WTC11 (cell line): ENCODE measurements around the gene TPST2. TPM values are rescaled to one million over a fixed set of nuclear protein-coding genes. Genes with fewer than 3 reads are reported as not detected.

Experiments used
- CREM ChIP-seq: sonication (generic); formaldehyde crosslinking; IDR thresholded peaks from 2 replicates; pipeline ENCODE4 v1.8.1; 2022; ENCODE audit warnings: mild to moderate bottlenecking, missing genetic modification reagents, moderate library complexity
- ELF4 ChIP-seq: sonication (generic); formaldehyde crosslinking; IDR thresholded peaks from 2 replicates; pipeline ENCODE4 v1.8.1; 2022; ENCODE audit warnings: low read depth, mild to moderate bottlenecking, moderate library complexity, missing genetic modification reagents
- ETV6 ChIP-seq: sonication (generic); formaldehyde crosslinking; IDR thresholded peaks from 2 replicates; pipeline ENCODE4 v1.8.1; 2022; ENCODE audit warnings: mild to moderate bottlenecking, missing genetic modification reagents
- JAZF1 ChIP-seq: fragments of 250-450 bp; sonication (Bioruptor Pico); IDR thresholded peaks from 2 replicates; pipeline ENCODE4 v1.9.0; 2021; ENCODE audit warnings: moderate library complexity, mild to moderate bottlenecking, inconsistent platforms
- NFYB ChIP-seq: sonication (generic); formaldehyde crosslinking; conservative IDR thresholded peaks from 2 replicates; pipeline ENCODE4 v1.8.0; 2022; ENCODE audit warnings: low read depth, missing genetic modification reagents
- TP53 ChIP-seq: sonication (generic); formaldehyde crosslinking; IDR thresholded peaks from 2 replicates; pipeline ENCODE4 v1.8.1; 2023; ENCODE audit warnings: mild to moderate bottlenecking, missing genetic modification reagents
- ZNF121 ChIP-seq: sonication (generic); formaldehyde crosslinking; IDR thresholded peaks from 2 replicates; pipeline ENCODE4 v1.8.0; 2023; ENCODE audit warnings: missing genetic modification reagents
- total RNA-seq: library from RNA; stranded (reverse); gene quantifications from 3 replicates; pipeline ENCODE4 v1.2.3, GENCODE V29; 2021
- TF ChIP-seq, protein P1 (sequence below): sonication (generic); formaldehyde crosslinking; IDR thresholded peaks from 2 replicates; pipeline ENCODE4 v1.8.0; 2022; ENCODE audit warnings: missing genetic modification reagents
- TF ChIP-seq, protein P2 (sequence below): sonication (generic); formaldehyde crosslinking; IDR thresholded peaks from 2 replicates; pipeline ENCODE4 v1.8.1; 2023; ENCODE audit warnings: mild to moderate bottlenecking, missing genetic modification reagents
- TF ChIP-seq, protein P3 (sequence below): sonication (generic); formaldehyde crosslinking; conservative IDR thresholded peaks from 2 replicates; pipeline ENCODE4 v1.8.1; 2022; ENCODE audit warnings: mild to moderate bottlenecking, missing genetic modification reagents
- TF ChIP-seq, protein P4 (sequence below): sonication (generic); formaldehyde crosslinking; IDR thresholded peaks from 2 replicates; pipeline ENCODE4 v1.8.1; 2023; ENCODE audit warnings: mild to moderate bottlenecking, missing genetic modification reagents
- TF ChIP-seq, protein P5 (sequence below): sonication (generic); formaldehyde crosslinking; conservative IDR thresholded peaks from 2 replicates; pipeline ENCODE4 v1.8.1; 2023; ENCODE audit warnings: mild to moderate bottlenecking, low read depth, missing genetic modification reagents, moderate library complexity
- TF ChIP-seq, protein P6 (sequence below): sonication (generic); formaldehyde crosslinking; IDR thresholded peaks from 2 replicates; pipeline ENCODE4 v1.8.1; 2023; ENCODE audit warnings: mild to moderate bottlenecking, missing genetic modification reagents, borderline replicate concordance

TPST2 gene
- total RNA-seq, 1 experiment from 2014 or later, result 84.2 TPM

DNA sequence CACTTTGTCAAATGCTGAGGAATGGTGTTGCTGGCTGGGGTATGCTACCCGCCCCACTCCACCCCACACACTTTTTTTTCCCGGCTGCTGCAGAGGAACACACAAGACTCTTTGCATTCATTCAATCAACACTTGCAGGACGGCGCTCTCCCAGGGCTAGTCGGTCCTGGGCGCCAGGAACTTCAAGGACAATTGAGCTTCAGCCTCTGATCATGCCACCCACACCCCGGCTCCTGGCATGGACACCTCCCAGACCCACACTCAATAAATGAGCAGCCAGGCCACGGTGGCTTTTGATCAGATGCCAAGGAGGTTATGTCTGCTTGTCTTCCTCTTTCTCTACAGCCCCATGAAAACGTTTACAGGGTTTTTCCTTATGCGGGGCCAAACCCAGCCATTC is 19.8 kb downstream of the TPST2 start (continued):
- TF ChIP-seq, protein P1, sequence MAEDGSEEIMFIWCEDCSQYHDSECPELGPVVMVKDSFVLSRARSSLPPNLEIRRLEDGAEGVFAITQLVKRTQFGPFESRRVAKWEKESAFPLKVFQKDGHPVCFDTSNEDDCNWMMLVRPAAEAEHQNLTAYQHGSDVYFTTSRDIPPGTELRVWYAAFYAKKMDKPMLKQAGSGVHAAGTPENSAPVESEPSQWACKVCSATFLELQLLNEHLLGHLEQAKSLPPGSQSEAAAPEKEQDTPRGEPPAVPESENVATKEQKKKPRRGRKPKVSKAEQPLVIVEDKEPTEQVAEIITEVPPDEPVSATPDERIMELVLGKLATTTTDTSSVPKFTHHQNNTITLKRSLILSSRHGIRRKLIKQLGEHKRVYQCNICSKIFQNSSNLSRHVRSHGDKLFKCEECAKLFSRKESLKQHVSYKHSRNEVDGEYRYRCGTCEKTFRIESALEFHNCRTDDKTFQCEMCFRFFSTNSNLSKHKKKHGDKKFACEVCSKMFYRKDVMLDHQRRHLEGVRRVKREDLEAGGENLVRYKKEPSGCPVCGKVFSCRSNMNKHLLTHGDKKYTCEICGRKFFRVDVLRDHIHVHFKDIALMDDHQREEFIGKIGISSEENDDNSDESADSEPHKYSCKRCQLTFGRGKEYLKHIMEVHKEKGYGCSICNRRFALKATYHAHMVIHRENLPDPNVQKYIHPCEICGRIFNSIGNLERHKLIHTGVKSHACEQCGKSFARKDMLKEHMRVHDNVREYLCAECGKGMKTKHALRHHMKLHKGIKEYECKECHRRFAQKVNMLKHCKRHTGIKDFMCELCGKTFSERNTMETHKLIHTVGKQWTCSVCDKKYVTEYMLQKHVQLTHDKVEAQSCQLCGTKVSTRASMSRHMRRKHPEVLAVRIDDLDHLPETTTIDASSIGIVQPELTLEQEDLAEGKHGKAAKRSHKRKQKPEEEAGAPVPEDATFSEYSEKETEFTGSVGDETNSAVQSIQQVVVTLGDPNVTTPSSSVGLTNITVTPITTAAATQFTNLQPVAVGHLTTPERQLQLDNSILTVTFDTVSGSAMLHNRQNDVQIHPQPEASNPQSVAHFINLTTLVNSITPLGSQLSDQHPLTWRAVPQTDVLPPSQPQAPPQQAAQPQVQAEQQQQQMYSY (CRISPR knock-in tag), result no peak
- TF ChIP-seq, protein P2, sequence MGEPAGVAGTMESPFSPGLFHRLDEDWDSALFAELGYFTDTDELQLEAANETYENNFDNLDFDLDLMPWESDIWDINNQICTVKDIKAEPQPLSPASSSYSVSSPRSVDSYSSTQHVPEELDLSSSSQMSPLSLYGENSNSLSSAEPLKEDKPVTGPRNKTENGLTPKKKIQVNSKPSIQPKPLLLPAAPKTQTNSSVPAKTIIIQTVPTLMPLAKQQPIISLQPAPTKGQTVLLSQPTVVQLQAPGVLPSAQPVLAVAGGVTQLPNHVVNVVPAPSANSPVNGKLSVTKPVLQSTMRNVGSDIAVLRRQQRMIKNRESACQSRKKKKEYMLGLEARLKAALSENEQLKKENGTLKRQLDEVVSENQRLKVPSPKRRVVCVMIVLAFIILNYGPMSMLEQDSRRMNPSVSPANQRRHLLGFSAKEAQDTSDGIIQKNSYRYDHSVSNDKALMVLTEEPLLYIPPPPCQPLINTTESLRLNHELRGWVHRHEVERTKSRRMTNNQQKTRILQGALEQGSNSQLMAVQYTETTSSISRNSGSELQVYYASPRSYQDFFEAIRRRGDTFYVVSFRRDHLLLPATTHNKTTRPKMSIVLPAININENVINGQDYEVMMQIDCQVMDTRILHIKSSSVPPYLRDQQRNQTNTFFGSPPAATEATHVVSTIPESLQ, result no peak
- TF ChIP-seq ZNF121 (CRISPR knock-in tag), result no peak
- TF ChIP-seq, protein P3, sequence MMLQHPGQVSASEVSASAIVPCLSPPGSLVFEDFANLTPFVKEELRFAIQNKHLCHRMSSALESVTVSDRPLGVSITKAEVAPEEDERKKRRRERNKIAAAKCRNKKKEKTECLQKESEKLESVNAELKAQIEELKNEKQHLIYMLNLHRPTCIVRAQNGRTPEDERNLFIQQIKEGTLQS (CRISPR knock-in tag), result no peak
- TF ChIP-seq ETV6 (CRISPR knock-in tag), result no peak
- TF ChIP-seq JAZF1 (CRISPR knock-in tag), result no peak
- no peak for TF ChIP-seq CREM (CRISPR knock-in tag)
- TF ChIP-seq ELF4, result no peak
- TF ChIP-seq TP53, result no peak
- TF ChIP-seq, protein P4, sequence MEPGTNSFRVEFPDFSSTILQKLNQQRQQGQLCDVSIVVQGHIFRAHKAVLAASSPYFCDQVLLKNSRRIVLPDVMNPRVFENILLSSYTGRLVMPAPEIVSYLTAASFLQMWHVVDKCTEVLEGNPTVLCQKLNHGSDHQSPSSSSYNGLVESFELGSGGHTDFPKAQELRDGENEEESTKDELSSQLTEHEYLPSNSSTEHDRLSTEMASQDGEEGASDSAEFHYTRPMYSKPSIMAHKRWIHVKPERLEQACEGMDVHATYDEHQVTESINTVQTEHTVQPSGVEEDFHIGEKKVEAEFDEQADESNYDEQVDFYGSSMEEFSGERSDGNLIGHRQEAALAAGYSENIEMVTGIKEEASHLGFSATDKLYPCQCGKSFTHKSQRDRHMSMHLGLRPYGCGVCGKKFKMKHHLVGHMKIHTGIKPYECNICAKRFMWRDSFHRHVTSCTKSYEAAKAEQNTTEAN (CRISPR knock-in tag), result no peak
- TF ChIP-seq, protein P5, sequence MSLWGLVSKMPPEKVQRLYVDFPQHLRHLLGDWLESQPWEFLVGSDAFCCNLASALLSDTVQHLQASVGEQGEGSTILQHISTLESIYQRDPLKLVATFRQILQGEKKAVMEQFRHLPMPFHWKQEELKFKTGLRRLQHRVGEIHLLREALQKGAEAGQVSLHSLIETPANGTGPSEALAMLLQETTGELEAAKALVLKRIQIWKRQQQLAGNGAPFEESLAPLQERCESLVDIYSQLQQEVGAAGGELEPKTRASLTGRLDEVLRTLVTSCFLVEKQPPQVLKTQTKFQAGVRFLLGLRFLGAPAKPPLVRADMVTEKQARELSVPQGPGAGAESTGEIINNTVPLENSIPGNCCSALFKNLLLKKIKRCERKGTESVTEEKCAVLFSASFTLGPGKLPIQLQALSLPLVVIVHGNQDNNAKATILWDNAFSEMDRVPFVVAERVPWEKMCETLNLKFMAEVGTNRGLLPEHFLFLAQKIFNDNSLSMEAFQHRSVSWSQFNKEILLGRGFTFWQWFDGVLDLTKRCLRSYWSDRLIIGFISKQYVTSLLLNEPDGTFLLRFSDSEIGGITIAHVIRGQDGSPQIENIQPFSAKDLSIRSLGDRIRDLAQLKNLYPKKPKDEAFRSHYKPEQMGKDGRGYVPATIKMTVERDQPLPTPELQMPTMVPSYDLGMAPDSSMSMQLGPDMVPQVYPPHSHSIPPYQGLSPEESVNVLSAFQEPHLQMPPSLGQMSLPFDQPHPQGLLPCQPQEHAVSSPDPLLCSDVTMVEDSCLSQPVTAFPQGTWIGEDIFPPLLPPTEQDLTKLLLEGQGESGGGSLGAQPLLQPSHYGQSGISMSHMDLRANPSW, result no peak
- TF ChIP-seq, protein P6, sequence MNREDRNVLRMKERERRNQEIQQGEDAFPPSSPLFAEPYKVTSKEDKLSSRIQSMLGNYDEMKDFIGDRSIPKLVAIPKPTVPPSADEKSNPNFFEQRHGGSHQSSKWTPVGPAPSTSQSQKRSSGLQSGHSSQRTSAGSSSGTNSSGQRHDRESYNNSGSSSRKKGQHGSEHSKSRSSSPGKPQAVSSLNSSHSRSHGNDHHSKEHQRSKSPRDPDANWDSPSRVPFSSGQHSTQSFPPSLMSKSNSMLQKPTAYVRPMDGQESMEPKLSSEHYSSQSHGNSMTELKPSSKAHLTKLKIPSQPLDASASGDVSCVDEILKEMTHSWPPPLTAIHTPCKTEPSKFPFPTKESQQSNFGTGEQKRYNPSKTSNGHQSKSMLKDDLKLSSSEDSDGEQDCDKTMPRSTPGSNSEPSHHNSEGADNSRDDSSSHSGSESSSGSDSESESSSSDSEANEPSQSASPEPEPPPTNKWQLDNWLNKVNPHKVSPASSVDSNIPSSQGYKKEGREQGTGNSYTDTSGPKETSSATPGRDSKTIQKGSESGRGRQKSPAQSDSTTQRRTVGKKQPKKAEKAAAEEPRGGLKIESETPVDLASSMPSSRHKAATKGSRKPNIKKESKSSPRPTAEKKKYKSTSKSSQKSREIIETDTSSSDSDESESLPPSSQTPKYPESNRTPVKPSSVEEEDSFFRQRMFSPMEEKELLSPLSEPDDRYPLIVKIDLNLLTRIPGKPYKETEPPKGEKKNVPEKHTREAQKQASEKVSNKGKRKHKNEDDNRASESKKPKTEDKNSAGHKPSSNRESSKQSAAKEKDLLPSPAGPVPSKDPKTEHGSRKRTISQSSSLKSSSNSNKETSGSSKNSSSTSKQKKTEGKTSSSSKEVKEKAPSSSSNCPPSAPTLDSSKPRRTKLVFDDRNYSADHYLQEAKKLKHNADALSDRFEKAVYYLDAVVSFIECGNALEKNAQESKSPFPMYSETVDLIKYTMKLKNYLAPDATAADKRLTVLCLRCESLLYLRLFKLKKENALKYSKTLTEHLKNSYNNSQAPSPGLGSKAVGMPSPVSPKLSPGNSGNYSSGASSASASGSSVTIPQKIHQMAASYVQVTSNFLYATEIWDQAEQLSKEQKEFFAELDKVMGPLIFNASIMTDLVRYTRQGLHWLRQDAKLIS (CRISPR knock-in tag), result no peak
- no peak for TF ChIP-seq NFYB (CRISPR knock-in tag)
